H1 (cell line): ENCODE data around the gene DLX2. TPM values are rescaled to one million over a fixed set of nuclear protein-coding genes. Genes with fewer than 3 reads are reported as not detected.

Experiments
- CTCF ChIA-PET: fragments of 300-600 bp; sonication (Branson Sonifier 250); formaldehyde crosslinking; loops from one replicate; lab custom pipeline; 2021; ENCODE audit not compliant: partially characterized antibody; lab: Charles Lee
- POLR2A ChIA-PET: fragments of 300-600 bp; sonication (Branson Sonifier 250); formaldehyde crosslinking; loops from one replicate; lab custom pipeline; 2021; ENCODE audit warnings: inconsistent platforms; ENCODE audit not compliant: partially characterized antibody; lab: Charles Lee
- DNase-seq, 2 experiments: peaks; one replicate each; pipeline versions ENCODE4 v3.0.0 to v3.0.0-alpha.2; 2010 to 2022; ENCODE audit warnings: low spot score in 2 of 2, low read depth in 1 of 2, mixed read lengths in 1 of 2
- FAIRE-seq: peaks from 2 replicates; lab custom pipeline; 2011; peaks lifted over from hg19 to GRCh38; lab: Jason Lieb, UNC
- H2AFZ ChIP-seq: 2 replicates; pipeline ENCODE4 v1.8.1; 2012; ENCODE audit warnings: low read length, inconsistent platforms
- H2AK5ac ChIP-seq: 2 replicates; pipeline ENCODE4 v1.6.1; 2013; ENCODE audit warnings: low read depth, low read length
- H2BK120ac ChIP-seq: replicated peaks from 2 replicates; pipeline ENCODE3; 2013; ENCODE audit warnings: low read depth, low read length, inconsistent platforms
- H2BK12ac ChIP-seq: 2 replicates; pipeline ENCODE4 v1.6.1; 2013; ENCODE audit warnings: low read depth, low read length
- H2BK15ac ChIP-seq: 2 replicates; pipeline ENCODE4 v1.6.1; 2013; ENCODE audit warnings: low read length
- H2BK20ac ChIP-seq: 2 replicates; pipeline ENCODE4 v1.6.1; 2013; ENCODE audit warnings: low read length
- H2BK5ac ChIP-seq: 2 replicates; pipeline ENCODE4 v1.6.1; 2013; ENCODE audit warnings: low read depth, low read length
- H3K14ac ChIP-seq: 2 replicates; pipeline ENCODE4 v1.6.1; 2013; ENCODE audit warnings: inconsistent platforms; ENCODE audit not compliant: insufficient read length
- H3K18ac ChIP-seq: 2 replicates; pipeline ENCODE4 v1.6.1; 2013; ENCODE audit warnings: low read length; ENCODE audit errors: extremely low read depth
- H3K23ac ChIP-seq: 2 replicates; pipeline ENCODE4 v1.6.1; 2013; ENCODE audit warnings: inconsistent platforms; ENCODE audit not compliant: insufficient read length
- H3K23me2 ChIP-seq: 2 replicates; pipeline ENCODE4 v1.6.1; 2013; ENCODE audit warnings: low read depth, low read length
- H3K27ac ChIP-seq: 2 replicates; pipeline ENCODE4 v1.6.1; 2011; ENCODE audit warnings: low read depth, low read length, inconsistent platforms
- H3K27me3 ChIP-seq, 4 experiments: replicated peaks in 1 of 4; 1 replicate in 1 of 4; 2 replicates in 3 of 4; pipeline versions ENCODE4 v1.6.1 to v1.8.1; 2011 to 2013; ENCODE audit warnings: low read length in 3 of 4, mild to moderate bottlenecking in 3 of 4, inconsistent platforms in 2 of 4, mixed read lengths in 2 of 4, moderate library complexity in 1 of 4; ENCODE audit not compliant: control insufficient read depth in 3 of 4, insufficient read depth in 3 of 4; ENCODE audit errors: extremely low read depth in 1 of 4
- H3K36me3 ChIP-seq, 4 experiments: 2 replicates each; pipeline versions ENCODE4 v1.6.1 to v1.8.1; 2011 to 2013; ENCODE audit warnings: mild to moderate bottlenecking in 4 of 4, low read length in 3 of 4, moderate library complexity in 2 of 4, control low read depth in 1 of 4, inconsistent platforms in 1 of 4; ENCODE audit not compliant: insufficient read depth in 4 of 4, control insufficient read depth in 2 of 4
- H3K4ac ChIP-seq: replicated peaks from 2 replicates; pipeline ENCODE3; 2013; ENCODE audit warnings: low read length, low read depth, mixed read lengths, inconsistent platforms; ENCODE audit not compliant: insufficient read length
- H3K4me1 ChIP-seq, 4 experiments: replicated peaks in 1 of 4; 1 replicate in 1 of 4; 2 replicates in 3 of 4; pipeline versions ENCODE4 v1.6.1 to v1.8.1; 2011 to 2013; ENCODE audit warnings: low read length in 3 of 4, inconsistent platforms in 2 of 4, mixed read lengths in 1 of 4; ENCODE audit not compliant: insufficient read depth in 4 of 4, control insufficient read depth in 3 of 4
- H3K4me2 ChIP-seq, 2 experiments: 2 replicates each; pipeline versions ENCODE4 v1.6.1 to v1.8.1; 2011 to 2013; ENCODE audit warnings: low read depth in 2 of 2, low read length in 2 of 2, control low read depth in 1 of 2, inconsistent platforms in 1 of 2, mild to moderate bottlenecking in 1 of 2; ENCODE audit not compliant: insufficient read depth in 1 of 2
- H3K4me3 ChIP-seq, 4 experiments: fragments of 200-600, 300-600 bp in 1 of 4; sonication (generic), shearing (Covaris generic), sonication (Bioruptor Twin) in 1 of 4; 2 replicates each; pipeline versions ENCODE4 v1.5.1 to v1.8.1; 2011 to 2016; ENCODE audit warnings: low read length in 4 of 4, low read depth in 3 of 4, control low read depth in 2 of 4, inconsistent platforms in 2 of 4, mild to moderate bottlenecking in 2 of 4, mixed read lengths in 1 of 4, moderate library complexity in 1 of 4; ENCODE audit not compliant: insufficient read depth in 2 of 4; ENCODE audit errors: extremely low read depth in 1 of 4
- H3K56ac ChIP-seq: replicated peaks from 2 replicates; pipeline ENCODE3; 2013; ENCODE audit warnings: low read depth, mild to moderate bottlenecking, mixed read lengths, low read length, inconsistent platforms; ENCODE audit not compliant: insufficient read length
- H3K79me1 ChIP-seq: 2 replicates; pipeline ENCODE4 v1.6.1; 2013; ENCODE audit warnings: low read depth, low read length, control low read depth
- H3K79me2 ChIP-seq, 2 experiments: 2 replicates each; pipeline versions ENCODE4 v1.6.1 to v1.8.1; 2012 to 2013; ENCODE audit warnings: low read length in 2 of 2, mild to moderate bottlenecking in 2 of 2, inconsistent platforms in 1 of 2; ENCODE audit not compliant: insufficient read depth in 2 of 2, control insufficient read depth in 1 of 2
- H3K9ac ChIP-seq, 4 experiments: replicated peaks in 1 of 4; 1 replicate in 1 of 4; 2 replicates in 3 of 4; pipeline versions ENCODE4 v1.6.1 to v1.8.1; 2011 to 2013; ENCODE audit warnings: low read depth in 3 of 4, low read length in 3 of 4, control low read depth in 2 of 4, mild to moderate bottlenecking in 2 of 4, moderate library complexity in 2 of 4, inconsistent platforms in 1 of 4; ENCODE audit errors: extremely low read depth in 1 of 4
- H3K9me3 ChIP-seq, 2 experiments: 2 replicates each; pipeline versions ENCODE4 v1.6.1 to v1.8.1; 2012 to 2013; ENCODE audit warnings: mild to moderate bottlenecking in 2 of 2, moderate library complexity in 2 of 2, control low read depth in 1 of 2, inconsistent platforms in 1 of 2, low read depth in 1 of 2, low read length in 1 of 2, mixed read lengths in 1 of 2; ENCODE audit not compliant: insufficient read depth in 2 of 2
- H4K20me1 ChIP-seq, 2 experiments: replicated peaks in 1 of 2; 2 replicates each; pipeline versions ENCODE3 to v1.8.1; 2011 to 2013; ENCODE audit warnings: inconsistent platforms in 2 of 2, low read length in 2 of 2, mild to moderate bottlenecking in 1 of 2; ENCODE audit not compliant: insufficient read depth in 2 of 2, control insufficient read depth in 1 of 2
- H4K5ac ChIP-seq: 2 replicates; pipeline ENCODE4 v1.6.1; 2013; ENCODE audit warnings: low read length, low read depth, mixed read lengths, inconsistent platforms; ENCODE audit not compliant: insufficient read length
- H4K8ac ChIP-seq: 2 replicates; pipeline ENCODE4 v1.8.0; 2013; ENCODE audit warnings: mild to moderate bottlenecking, moderate library complexity, low read length, inconsistent platforms; ENCODE audit not compliant: insufficient read depth; ENCODE audit errors: extremely low read depth
- H4K91ac ChIP-seq: replicated peaks from 2 replicates; pipeline ENCODE3; 2013; ENCODE audit warnings: low read length, mixed read lengths, inconsistent platforms; ENCODE audit not compliant: insufficient read length
- BACH1 ChIP-seq: IDR thresholded peaks from 2 replicates; pipeline ENCODE4 v1.6.1; 2012; ENCODE audit warnings: low read length, improper control_type of control experiment
- BRCA1 ChIP-seq: IDR thresholded peaks from 2 replicates; pipeline ENCODE4 v1.6.1; 2012; ENCODE audit warnings: low read depth, low read length, improper control_type of control experiment
- CHD1 ChIP-seq: IDR thresholded peaks from 2 replicates; pipeline ENCODE4 v1.6.1; 2012; ENCODE audit warnings: low read depth, low read length, improper control_type of control experiment
- CHD2 ChIP-seq: IDR thresholded peaks from 2 replicates; pipeline ENCODE4 v1.6.1; 2012; ENCODE audit warnings: low read length, improper control_type of control experiment
- HDAC2 ChIP-seq, 2 experiments: fragments of 300-600 bp in 1 of 2; sonication (generic) in 1 of 2; IDR thresholded peaks; 2 replicates each; pipeline ENCODE4 v1.6.1; 2011 to 2012; ENCODE audit warnings: low read depth in 2 of 2, low read length in 2 of 2, mild to moderate bottlenecking in 2 of 2, moderate library complexity in 2 of 2, borderline replicate concordance in 1 of 2, inconsistent platforms in 1 of 2
- JUN ChIP-seq: IDR thresholded peaks from 2 replicates; pipeline ENCODE4 v1.6.1; 2011; ENCODE audit warnings: low read depth, mild to moderate bottlenecking, improper control_type of control experiment, low read length
- JUND ChIP-seq: IDR thresholded peaks from 2 replicates; pipeline ENCODE4 v1.6.1; 2011; ENCODE audit warnings: mild to moderate bottlenecking, improper control_type of control experiment, low read length
- POLR2AphosphoS5 ChIP-seq: IDR thresholded peaks from 2 replicates; pipeline ENCODE4 v1.6.1; 2011; ENCODE audit warnings: low read depth, low read length
- SIX5 ChIP-seq: IDR thresholded peaks from 2 replicates; pipeline ENCODE4 v1.6.1; 2011; ENCODE audit warnings: mild to moderate bottlenecking, low read depth, low read length
- ZNF274 ChIP-seq: IDR thresholded peaks from 2 replicates; pipeline ENCODE4 v1.7.0; 2012; ENCODE audit warnings: low read length, borderline replicate concordance; ENCODE audit errors: extremely low read depth
- WGBS, 2 experiments: shearing (Covaris generic) in 1 of 2; methylation state at CpG; one replicate each; pipeline versions ENCODE4 v1.1.6 to v1.1.7; 2013 to 2015; ENCODE audit warnings: low lambda C conversion rate in 2 of 2, mixed read lengths in 2 of 2, inconsistent platforms in 1 of 2, low coverage in 1 of 2, missing lambda C conversion rate in 1 of 2; ENCODE audit not compliant: insufficient replicate concordance in 2 of 2, insufficient coverage in 1 of 2, insufficient read length in 1 of 2; ENCODE audit errors: extremely low coverage in 1 of 2, missing lambda C conversion rate in 1 of 2; 5-methylcytosine and 5-hydroxymethylcytosine counted together
- polyA plus RNA-seq, 7 experiments: library from polyadenylated mRNA; depleted of rRNA in 3 of 7; stranded (reverse) in 5 of 7; unstranded in 2 of 7; fragments of >200 nt in 5 of 7; fragments of 200-250 nt in 2 of 7; gene quantifications; 1 replicate in 5 of 7; 2 replicates in 1 of 7; 4 replicates in 1 of 7; pipeline versions ENCODE4 v1.2.1 to v1.2.3, GENCODE V29; 2011 to 2013; ENCODE audit warnings: missing spikeins in 2 of 7, mixed read lengths in 2 of 7
- total RNA-seq: library from RNA; stranded (reverse); fragmentation: NEBNext Ultra II Directional; extraction: Animal tissue kit (Norgen Biotek cat#: 25700); gene quantifications from 2 replicates; pipeline ENCODE4 v1.2.1, GENCODE V29; 2021

Gene DLX2
- total and polyA plus RNA-seq, 2 of the 8 experiments (the other 6 are each of a cell fraction or from before 2014, with no cell fraction given), result 0.45 TPM; not detected in 1

DNA sequence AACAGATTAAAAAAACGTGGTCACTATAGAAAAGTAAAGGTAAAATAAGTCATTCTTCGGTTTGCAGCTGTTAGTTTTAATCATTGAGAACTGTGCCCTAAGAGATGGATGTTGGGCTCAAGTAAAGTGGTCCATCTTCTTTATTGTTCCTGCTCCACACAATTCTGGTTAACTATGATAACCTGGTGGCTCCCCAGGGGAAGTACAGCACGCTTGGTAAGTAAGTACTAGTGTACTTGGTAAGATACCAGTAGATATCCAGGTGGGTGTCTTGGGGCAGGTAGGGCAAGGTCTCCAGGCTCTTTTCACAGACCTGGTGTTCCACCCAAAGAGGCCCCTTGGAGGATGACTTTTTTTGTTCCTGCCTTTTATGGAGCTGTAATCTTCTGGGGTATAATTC is 31.6 kb upstream of the DLX2 start:
- H3K4ac ChIP-seq, result no peak overlapping the region
- no peak overlapping the region for H4K5ac ChIP-seq
- H3K27ac ChIP-seq, result no peak overlapping the region
- H3K18ac ChIP-seq, result no peak overlapping the region
- H2BK12ac ChIP-seq, result no peak overlapping the region
- no peak overlapping the region for H3K9ac ChIP-seq
- DNase-seq (no peak), FAIRE-seq (peak; percentile 39)
- TF ChIP-seq ZNF274 (no peak), POLR2AphosphoS5 (no peak), JUN (no peak), BRCA1 (no peak), HDAC2 (IDR thresholded peaks at IDR 0.05; ENCODE audit: borderline replicate concordance in 1 of 2, low read depth in 2 of 2, low read length in 2 of 2) (no peak), CHD2 (no peak), JUND (no peak), BACH1 (no peak), CHD1 (no peak), SIX5 (no peak)
- H2BK5ac ChIP-seq, result no peak overlapping the region
- no peaks in the 10 kb centered on the region for H3K79me2 ChIP-seq
- no peak overlapping the region for H3K56ac ChIP-seq
- no peak overlapping the region for H4K8ac ChIP-seq
- H3K4me2 ChIP-seq, result no peak overlapping the region
- no peak overlapping the region for H3K4me3 ChIP-seq
- H2BK20ac ChIP-seq, result no peak overlapping the region
- peaks cover 0 to 15% (median 9%) of the 10 kb centered on the region in 4 experiments; a peak in 5 of 7 replicates for H3K4me1 ChIP-seq
- H3K23me2 ChIP-seq, result no peaks in the 10 kb centered on the region
- no peak overlapping the region for H2AK5ac ChIP-seq
- H3K9me3 ChIP-seq, result no peaks in the 10 kb centered on the region
- H3K23ac ChIP-seq, result no peak overlapping the region
- H3K27me3 ChIP-seq, result no peaks in the 10 kb centered on the region; a peak in 2 of 7 replicates
- ChIA-PET POLR2A (no interaction called here), CTCF (interaction anchor here (1.3 kb wide), 1 partner anchor 327 kb away, joined by 5 read pairs; no protein-coding TSS in a partner anchor)
- no peaks in the 10 kb centered on the region for H3K79me1 ChIP-seq
- no peak overlapping the region for H4K91ac ChIP-seq
- H4K20me1 ChIP-seq, result no peaks in the 10 kb centered on the region
- H2BK15ac ChIP-seq, result no peak overlapping the region
- no peak overlapping the region for H2AFZ ChIP-seq
- no peak overlapping the region for H2BK120ac ChIP-seq
- 86% methylated on average over 3 of the region's 3 CpGs; no CpG with 5 or more reads in 1 of the 2 experiments for WGBS, 2 experiments
- no peak overlapping the region for H3K14ac ChIP-seq
- H3K36me3 ChIP-seq, result no peaks in the 10 kb centered on the region
